ENCODE results near the gene DGCR2.

DNA sequence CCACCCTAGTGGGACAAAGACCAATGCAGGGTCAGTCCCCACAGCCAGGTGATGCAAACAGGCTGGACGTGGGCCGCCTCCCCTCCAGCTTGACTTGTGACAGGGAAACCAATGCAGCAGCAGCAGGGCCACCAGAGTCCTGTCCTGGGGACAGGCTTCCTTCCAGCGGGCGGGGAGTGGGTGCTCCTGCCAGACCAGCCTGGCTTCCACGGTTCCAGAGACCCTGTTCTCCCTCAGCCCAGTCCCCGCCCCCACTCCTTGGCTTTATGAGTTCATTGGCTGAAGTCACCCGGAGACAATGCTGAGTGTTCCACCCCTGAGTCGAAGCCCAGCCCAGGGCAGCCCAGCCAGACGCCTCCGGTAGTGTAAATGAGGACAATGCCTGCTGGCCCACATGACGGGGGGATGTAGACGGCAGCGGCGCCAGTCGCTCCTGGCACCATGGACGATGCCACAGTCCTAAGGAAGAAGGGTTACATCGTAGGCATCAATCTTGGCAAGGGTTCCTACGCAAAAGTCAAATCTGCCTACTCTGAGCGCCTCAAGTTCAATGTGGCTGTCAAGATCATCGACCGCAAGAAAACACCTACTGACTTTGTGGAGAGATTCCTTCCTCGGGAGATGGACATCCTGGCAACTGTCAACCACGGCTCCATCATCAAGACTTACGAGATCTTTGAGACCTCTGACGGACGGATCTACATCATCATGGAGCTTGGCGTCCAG is 8.9 kb upstream of the DGCR2 start, which contains the start of gene TSSK2:
- TF ChIP-seq EP300 (IDR thresholded peaks at IDR 0.05; ENCODE audit: borderline replicate concordance in 1 of 2, low read depth in 2 of 2, low read length in 2 of 2) (no peak), RAD21 (IDR thresholded peaks at IDR 0.05 in 1 of 2, conservative IDR thresholded peaks at IDR 0.05 in 1 of 2; ENCODE audit: low read depth in 2 of 2, low read length in 2 of 2) (no peak), POLR2AphosphoS5 (IDR thresholded peaks at IDR 0.05; ENCODE audit: low read depth, low read length) (no peak), GABPA (IDR thresholded peaks at IDR 0.05; ENCODE audit: borderline replicate concordance, insufficient read depth, low read length) (no peak)
- TF ChIP-seq, protein P1, sequence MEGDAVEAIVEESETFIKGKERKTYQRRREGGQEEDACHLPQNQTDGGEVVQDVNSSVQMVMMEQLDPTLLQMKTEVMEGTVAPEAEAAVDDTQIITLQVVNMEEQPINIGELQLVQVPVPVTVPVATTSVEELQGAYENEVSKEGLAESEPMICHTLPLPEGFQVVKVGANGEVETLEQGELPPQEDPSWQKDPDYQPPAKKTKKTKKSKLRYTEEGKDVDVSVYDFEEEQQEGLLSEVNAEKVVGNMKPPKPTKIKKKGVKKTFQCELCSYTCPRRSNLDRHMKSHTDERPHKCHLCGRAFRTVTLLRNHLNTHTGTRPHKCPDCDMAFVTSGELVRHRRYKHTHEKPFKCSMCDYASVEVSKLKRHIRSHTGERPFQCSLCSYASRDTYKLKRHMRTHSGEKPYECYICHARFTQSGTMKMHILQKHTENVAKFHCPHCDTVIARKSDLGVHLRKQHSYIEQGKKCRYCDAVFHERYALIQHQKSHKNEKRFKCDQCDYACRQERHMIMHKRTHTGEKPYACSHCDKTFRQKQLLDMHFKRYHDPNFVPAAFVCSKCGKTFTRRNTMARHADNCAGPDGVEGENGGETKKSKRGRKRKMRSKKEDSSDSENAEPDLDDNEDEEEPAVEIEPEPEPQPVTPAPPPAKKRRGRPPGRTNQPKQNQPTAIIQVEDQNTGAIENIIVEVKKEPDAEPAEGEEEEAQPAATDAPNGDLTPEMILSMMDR (IDR thresholded peaks at IDR 0.05; ENCODE audit: control extremely low read depth in 1 of 3, insufficient read depth in 1 of 3, low read depth in 1 of 3, low read length in 3 of 3): no peak
- TF ChIP-seq, protein P2, sequence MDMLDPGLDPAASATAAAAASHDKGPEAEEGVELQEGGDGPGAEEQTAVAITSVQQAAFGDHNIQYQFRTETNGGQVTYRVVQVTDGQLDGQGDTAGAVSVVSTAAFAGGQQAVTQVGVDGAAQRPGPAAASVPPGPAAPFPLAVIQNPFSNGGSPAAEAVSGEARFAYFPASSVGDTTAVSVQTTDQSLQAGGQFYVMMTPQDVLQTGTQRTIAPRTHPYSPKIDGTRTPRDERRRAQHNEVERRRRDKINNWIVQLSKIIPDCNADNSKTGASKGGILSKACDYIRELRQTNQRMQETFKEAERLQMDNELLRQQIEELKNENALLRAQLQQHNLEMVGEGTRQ (IDR thresholded peaks at IDR 0.05; ENCODE audit: low read length): no peak

All from H1 (cell line).